GM23338 (cell line): ENCODE measurements around the gene LANCL3.

Experiments used
- CREB1 ChIP-seq: fragments of 250-450 bp; sonication (Bioruptor Pico); IDR thresholded peaks from 2 replicates; pipeline ENCODE4 v1.5.0; 2020; ENCODE audit warnings: low read depth, mild to moderate bottlenecking, moderate library complexity
- EZH2 ChIP-seq: fragments of 200-600 bp; sonication (generic); IDR thresholded peaks from one replicate; pipeline ENCODE4 v1.8.0; 2017; ENCODE audit warnings: antibody characterized with exemption, mild to moderate bottlenecking, low read depth; ENCODE audit not compliant: unreplicated experiment
- JUNB ChIP-seq: IDR thresholded peaks from one replicate; pipeline ENCODE4 v1.6.1; 2016; ENCODE audit warnings: antibody characterized with exemption; ENCODE audit not compliant: unreplicated experiment
- NANOG ChIP-seq: IDR thresholded peaks from 2 replicates; pipeline ENCODE4 v1.6.1; 2016; ENCODE audit warnings: antibody characterized with exemption, borderline replicate concordance
- POLR2AphosphoS5 ChIP-seq: IDR thresholded peaks from 2 replicates; pipeline ENCODE4 v1.6.1; 2016; ENCODE audit warnings: antibody characterized with exemption, low read depth
- REST ChIP-seq: IDR thresholded peaks from one replicate; pipeline ENCODE4 v1.6.1; 2018; ENCODE audit warnings: antibody characterized with exemption; ENCODE audit not compliant: unreplicated experiment
- TF ChIP-seq, protein P1 (sequence below), 2 experiments: fragments of 200-600 bp in 1 of 2; sonication (generic) in 1 of 2; conservative IDR thresholded peaks; 2 replicates each; pipeline versions ENCODE4 v1.5.1 to v1.6.1; 2016 to 2017; ENCODE audit warnings: antibody characterized with exemption in 2 of 2, low read depth in 2 of 2, mild to moderate bottlenecking in 2 of 2, moderate library complexity in 1 of 2

DNA sequence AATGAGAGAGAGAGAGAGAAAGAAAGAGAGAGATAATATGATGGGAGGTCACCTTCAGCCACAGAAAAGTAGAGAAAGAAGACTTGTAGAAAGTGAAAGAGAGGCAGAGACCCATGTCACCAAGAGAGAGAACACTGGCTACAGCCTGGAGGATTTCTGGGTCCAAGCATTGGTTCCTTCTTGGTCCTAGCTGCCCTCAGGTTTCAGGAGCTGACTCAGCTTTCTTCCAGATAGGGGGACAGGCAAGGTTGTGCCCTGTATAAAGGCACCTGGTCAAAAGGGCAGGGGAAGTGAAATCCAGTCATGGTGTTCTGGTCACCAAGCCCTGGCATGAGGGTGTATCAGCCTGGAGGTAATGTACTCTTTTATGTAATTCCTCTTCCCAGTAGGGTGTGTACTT, 66.6 kb downstream of the LANCL3 start:
- TF ChIP-seq, protein P1, sequence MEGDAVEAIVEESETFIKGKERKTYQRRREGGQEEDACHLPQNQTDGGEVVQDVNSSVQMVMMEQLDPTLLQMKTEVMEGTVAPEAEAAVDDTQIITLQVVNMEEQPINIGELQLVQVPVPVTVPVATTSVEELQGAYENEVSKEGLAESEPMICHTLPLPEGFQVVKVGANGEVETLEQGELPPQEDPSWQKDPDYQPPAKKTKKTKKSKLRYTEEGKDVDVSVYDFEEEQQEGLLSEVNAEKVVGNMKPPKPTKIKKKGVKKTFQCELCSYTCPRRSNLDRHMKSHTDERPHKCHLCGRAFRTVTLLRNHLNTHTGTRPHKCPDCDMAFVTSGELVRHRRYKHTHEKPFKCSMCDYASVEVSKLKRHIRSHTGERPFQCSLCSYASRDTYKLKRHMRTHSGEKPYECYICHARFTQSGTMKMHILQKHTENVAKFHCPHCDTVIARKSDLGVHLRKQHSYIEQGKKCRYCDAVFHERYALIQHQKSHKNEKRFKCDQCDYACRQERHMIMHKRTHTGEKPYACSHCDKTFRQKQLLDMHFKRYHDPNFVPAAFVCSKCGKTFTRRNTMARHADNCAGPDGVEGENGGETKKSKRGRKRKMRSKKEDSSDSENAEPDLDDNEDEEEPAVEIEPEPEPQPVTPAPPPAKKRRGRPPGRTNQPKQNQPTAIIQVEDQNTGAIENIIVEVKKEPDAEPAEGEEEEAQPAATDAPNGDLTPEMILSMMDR (conservative IDR thresholded peaks at IDR 0.05; ENCODE audit: low read depth in 2 of 2), result no peak
- TF ChIP-seq REST (no peak), EZH2 (no peak), POLR2AphosphoS5 (no peak), CREB1 (CRISPR knock-in tag) (no peak), NANOG (no peak), JUNB (no peak)
